GM21447 (cell line): ENCODE data around the gene CXCL11.
A peak's percentile ranks its signal among the peaks of the same experiment; 100 is the strongest.
"Not testable (repeated sequence)": the region's sequence is repeated elsewhere in the genome, so short reads cannot be mapped to it uniquely, and the experiment has no call there.

Source experiments
- ATAC-seq: cut with Tn5 transposase; IDR thresholded peaks from one replicate; pipeline ENCODE4 v1.9.1; 2021; ENCODE audit not compliant: unreplicated experiment

CXCL11 gene

GRCh38 chr4:76035799-76036380 lies at the start of gene CXCL11:
TSS of gene CXCL11 (minus strand) at chr4:76036070. CDS start at chr4:76035987, 83 bp downstream.
- ATAC-seq: no peak

- ATAC-seq: no peak
Measured at GRCh38 chr4:76084542-76084941, 48.7 kb upstream of the CXCL11 start.

- no peak for ATAC-seq
Measured at GRCh38 chr4:76083386-76083988, 47.6 kb upstream of the CXCL11 start.

GRCh38 chr4:76078033-76078613 lies 42.3 kb upstream of the CXCL11 start:
- ATAC-seq: no peak

- ATAC-seq: no peak
Measured at GRCh38 chr4:76074993-76075600, 39.2 kb upstream of the CXCL11 start.

GRCh38 chr4:76074468-76074867 lies 38.6 kb upstream of the CXCL11 start, which contains the start of gene ART3:
TSS of gene ART3 (plus strand) at chr4:76074709. CDS start at chr4:76075890, 1,181 bp downstream.
- no peak for ATAC-seq

- ATAC-seq: no peak
Measured at GRCh38 chr4:76072760-76073159, 36.9 kb upstream of the CXCL11 start.

- peak; percentile 86 for ATAC-seq
Measured at GRCh38 chr4:76067652-76068286, 31.9 kb upstream of the CXCL11 start.

GRCh38 chr4:76066546-76066945 lies 30.7 kb upstream of the CXCL11 start:
- no peak for ATAC-seq

GRCh38 chr4:76061982-76062381 lies 26.1 kb upstream of the CXCL11 start:
- peak; percentile 65 for ATAC-seq

- ATAC-seq: no peak
Measured at GRCh38 chr4:76061421-76061820, 25.6 kb upstream of the CXCL11 start.

GRCh38 chr4:76060506-76060905 lies 24.6 kb upstream of the CXCL11 start:
- ATAC-seq: no peak

- no peak for ATAC-seq
Measured at GRCh38 chr4:76059750-76060149, 23.9 kb upstream of the CXCL11 start.

GRCh38 chr4:76058888-76059426 lies 23.1 kb upstream of the CXCL11 start:
- no peak for ATAC-seq

GRCh38 chr4:76058302-76058701 lies 22.4 kb upstream of the CXCL11 start:
- peak; percentile 34 for ATAC-seq

- ATAC-seq: no peak
Measured at GRCh38 chr4:76055421-76055820, 19.6 kb upstream of the CXCL11 start.

- peak; percentile 96 for ATAC-seq
Measured at GRCh38 chr4:76055016-76055415, 19.1 kb upstream of the CXCL11 start.

- no peak for ATAC-seq
Measured at GRCh38 chr4:76053730-76054129, 17.9 kb upstream of the CXCL11 start.

GRCh38 chr4:76050560-76051050 lies 14.7 kb upstream of the CXCL11 start:
- not testable (repeated sequence) for ATAC-seq

GRCh38 chr4:76049860-76050416 lies 14.1 kb upstream of the CXCL11 start:
- ATAC-seq: not testable (repeated sequence)

- not testable (repeated sequence) for ATAC-seq
Measured at GRCh38 chr4:76044686-76045085, 8.8 kb upstream of the CXCL11 start.
